Hepatocyte (in vitro differentiated cells): ENCODE results near the gene TTLL5.

Experiments
- EZH2 ChIP-seq: fragments of 200-600 bp; sonication (generic); IDR thresholded peaks from 2 replicates; pipeline ENCODE4 v1.6.1; 2016; ENCODE audit warnings: antibody characterized with exemption, mild to moderate bottlenecking, borderline replicate concordance
- EZH2phosphoT487 ChIP-seq: fragments of 200-600 bp; sonication (generic); IDR thresholded peaks from one replicate; pipeline ENCODE4 v1.6.1; 2018; ENCODE audit warnings: antibody characterized with exemption, mild to moderate bottlenecking, low read depth, moderate library complexity; ENCODE audit not compliant: unreplicated experiment, severe bottlenecking
- TF ChIP-seq, protein P1 (sequence below): fragments of 200-600 bp; sonication (generic); IDR thresholded peaks from 2 replicates; pipeline ENCODE4 v1.5.1; 2016; ENCODE audit warnings: antibody characterized with exemption, mild to moderate bottlenecking; ENCODE audit not compliant: poor library complexity

DNA sequence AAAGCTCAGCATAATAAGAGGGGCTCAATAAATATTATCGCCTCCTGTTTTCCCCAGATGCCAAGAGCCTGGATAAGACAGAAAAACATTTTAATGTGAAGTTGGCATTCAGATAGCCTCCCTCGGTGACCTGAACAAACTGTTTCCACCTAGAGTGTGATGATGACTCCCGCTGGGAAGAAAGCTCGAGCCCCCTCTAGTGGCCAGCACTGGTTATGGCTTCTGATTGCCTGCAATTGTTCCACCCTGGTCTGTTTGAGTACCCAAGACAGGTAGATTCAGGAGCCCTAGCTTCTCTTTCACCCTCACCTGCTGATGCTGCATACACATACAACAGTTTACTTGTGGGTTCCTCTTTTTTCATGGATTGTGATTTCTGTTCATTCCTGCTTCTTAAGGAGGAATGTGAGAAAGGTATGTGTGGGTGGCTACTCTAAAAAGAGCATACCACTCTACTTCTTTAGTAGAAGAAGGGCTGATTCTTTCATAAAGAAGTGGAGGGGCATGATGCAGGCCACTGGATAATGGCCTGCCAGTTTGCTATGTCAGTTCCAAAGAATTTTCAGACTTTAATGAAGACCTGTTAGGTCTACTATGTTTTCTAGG, 6.8 kb upstream of the TTLL5 start:
- no peak for TF ChIP-seq EZH2
- TF ChIP-seq, protein P1, sequence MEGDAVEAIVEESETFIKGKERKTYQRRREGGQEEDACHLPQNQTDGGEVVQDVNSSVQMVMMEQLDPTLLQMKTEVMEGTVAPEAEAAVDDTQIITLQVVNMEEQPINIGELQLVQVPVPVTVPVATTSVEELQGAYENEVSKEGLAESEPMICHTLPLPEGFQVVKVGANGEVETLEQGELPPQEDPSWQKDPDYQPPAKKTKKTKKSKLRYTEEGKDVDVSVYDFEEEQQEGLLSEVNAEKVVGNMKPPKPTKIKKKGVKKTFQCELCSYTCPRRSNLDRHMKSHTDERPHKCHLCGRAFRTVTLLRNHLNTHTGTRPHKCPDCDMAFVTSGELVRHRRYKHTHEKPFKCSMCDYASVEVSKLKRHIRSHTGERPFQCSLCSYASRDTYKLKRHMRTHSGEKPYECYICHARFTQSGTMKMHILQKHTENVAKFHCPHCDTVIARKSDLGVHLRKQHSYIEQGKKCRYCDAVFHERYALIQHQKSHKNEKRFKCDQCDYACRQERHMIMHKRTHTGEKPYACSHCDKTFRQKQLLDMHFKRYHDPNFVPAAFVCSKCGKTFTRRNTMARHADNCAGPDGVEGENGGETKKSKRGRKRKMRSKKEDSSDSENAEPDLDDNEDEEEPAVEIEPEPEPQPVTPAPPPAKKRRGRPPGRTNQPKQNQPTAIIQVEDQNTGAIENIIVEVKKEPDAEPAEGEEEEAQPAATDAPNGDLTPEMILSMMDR: peak; percentile 88
- TF ChIP-seq EZH2phosphoT487: no peak
